ENCODE measurements around the gene SLC39A9.
A peak's percentile ranks its signal among the peaks of the same experiment; 100 is the strongest.

SLC39A9 gene

DNA sequence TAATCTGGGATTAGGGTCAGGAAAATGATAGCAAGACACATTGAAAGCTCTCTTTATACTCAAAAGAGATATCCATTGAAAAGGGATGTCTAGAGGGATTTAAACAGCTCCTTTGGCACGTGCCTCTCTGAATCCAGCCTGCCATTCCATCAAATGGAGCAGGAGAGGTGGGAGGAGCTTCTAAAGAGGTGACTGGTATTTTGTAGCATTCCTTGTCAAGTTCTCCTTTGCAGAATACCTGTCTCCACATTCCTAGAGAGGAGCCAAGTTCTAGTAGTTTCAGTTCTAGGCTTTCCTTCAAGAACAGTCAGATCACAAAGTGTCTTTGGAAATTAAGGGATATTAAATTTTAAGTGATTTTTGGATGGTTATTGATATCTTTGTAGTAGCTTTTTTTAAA is 60.6 kb downstream of the SLC39A9 start:
- CTCF ChIA-PET, result interaction anchor here (0.6 to 7.7 kb wide), 12 partner anchors 9 to 529 kb away, joined by 3 to 45 read pairs (median 3); partner anchors contain the start of genes ERH and SLC39A9
- Histone ChIP-seq H3K27ac (ENCODE audit: extremely low read depth, low read depth, low read length) (no peak overlapping the region), H3K4me1 (ENCODE audit: control insufficient read depth, insufficient read depth, low read length) (no peaks in the 10 kb centered on the region), H3K9me3 (ENCODE audit: control insufficient read depth, insufficient read depth, low read depth, low read length) (no peaks in the 10 kb centered on the region), H3K36me3 (ENCODE audit: control insufficient read depth in 2 of 2, insufficient read depth in 1 of 2, low read length in 2 of 2) (peaks cover 19 to 63% of the 10 kb centered on the region in 2 experiments), H3K4me3 (ENCODE audit: low read depth, low read length) (no peak overlapping the region)
- POLR2A ChIA-PET, result interaction anchor here (1.3 kb wide), 1 partner anchor 13 kb away, joined by 10 read pairs; no protein-coding TSS in a partner anchor
- TF ChIP-seq, protein P1, sequence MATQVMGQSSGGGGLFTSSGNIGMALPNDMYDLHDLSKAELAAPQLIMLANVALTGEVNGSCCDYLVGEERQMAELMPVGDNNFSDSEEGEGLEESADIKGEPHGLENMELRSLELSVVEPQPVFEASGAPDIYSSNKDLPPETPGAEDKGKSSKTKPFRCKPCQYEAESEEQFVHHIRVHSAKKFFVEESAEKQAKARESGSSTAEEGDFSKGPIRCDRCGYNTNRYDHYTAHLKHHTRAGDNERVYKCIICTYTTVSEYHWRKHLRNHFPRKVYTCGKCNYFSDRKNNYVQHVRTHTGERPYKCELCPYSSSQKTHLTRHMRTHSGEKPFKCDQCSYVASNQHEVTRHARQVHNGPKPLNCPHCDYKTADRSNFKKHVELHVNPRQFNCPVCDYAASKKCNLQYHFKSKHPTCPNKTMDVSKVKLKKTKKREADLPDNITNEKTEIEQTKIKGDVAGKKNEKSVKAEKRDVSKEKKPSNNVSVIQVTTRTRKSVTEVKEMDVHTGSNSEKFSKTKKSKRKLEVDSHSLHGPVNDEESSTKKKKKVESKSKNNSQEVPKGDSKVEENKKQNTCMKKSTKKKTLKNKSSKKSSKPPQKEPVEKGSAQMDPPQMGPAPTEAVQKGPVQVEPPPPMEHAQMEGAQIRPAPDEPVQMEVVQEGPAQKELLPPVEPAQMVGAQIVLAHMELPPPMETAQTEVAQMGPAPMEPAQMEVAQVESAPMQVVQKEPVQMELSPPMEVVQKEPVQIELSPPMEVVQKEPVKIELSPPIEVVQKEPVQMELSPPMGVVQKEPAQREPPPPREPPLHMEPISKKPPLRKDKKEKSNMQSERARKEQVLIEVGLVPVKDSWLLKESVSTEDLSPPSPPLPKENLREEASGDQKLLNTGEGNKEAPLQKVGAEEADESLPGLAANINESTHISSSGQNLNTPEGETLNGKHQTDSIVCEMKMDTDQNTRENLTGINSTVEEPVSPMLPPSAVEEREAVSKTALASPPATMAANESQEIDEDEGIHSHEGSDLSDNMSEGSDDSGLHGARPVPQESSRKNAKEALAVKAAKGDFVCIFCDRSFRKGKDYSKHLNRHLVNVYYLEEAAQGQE (tag by site-specific recombination; IDR thresholded peaks at IDR 0.05), result no peak
- TF ChIP-seq MZF1 (tag by site-specific recombination; IDR thresholded peaks at IDR 0.05; ENCODE audit: borderline replicate concordance), result peak; percentile 87; the same call in 1 of the 2 replicates

- TF ChIP-seq, protein P2, sequence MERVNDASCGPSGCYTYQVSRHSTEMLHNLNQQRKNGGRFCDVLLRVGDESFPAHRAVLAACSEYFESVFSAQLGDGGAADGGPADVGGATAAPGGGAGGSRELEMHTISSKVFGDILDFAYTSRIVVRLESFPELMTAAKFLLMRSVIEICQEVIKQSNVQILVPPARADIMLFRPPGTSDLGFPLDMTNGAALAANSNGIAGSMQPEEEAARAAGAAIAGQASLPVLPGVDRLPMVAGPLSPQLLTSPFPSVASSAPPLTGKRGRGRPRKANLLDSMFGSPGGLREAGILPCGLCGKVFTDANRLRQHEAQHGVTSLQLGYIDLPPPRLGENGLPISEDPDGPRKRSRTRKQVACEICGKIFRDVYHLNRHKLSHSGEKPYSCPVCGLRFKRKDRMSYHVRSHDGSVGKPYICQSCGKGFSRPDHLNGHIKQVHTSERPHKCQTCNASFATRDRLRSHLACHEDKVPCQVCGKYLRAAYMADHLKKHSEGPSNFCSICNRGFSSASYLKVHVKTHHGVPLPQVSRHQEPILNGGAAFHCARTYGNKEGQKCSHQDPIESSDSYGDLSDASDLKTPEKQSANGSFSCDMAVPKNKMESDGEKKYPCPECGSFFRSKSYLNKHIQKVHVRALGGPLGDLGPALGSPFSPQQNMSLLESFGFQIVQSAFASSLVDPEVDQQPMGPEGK (tag by site-specific recombination; IDR thresholded peaks at IDR 0.05), result no peak
- TF ChIP-seq ZNF654 (tag by site-specific recombination; IDR thresholded peaks at IDR 0.05; ENCODE audit: low read depth), result peak; percentile 79
- no peak for TF ChIP-seq KLF16 (tag by site-specific recombination; IDR thresholded peaks at IDR 0.05)
- peak; percentile 34; the same call in 1 of the 2 replicates for TF ChIP-seq CTCF (tag by site-specific recombination; IDR thresholded peaks at IDR 0.05)
- no peak for TF ChIP-seq ZNF354C (tag by site-specific recombination; IDR thresholded peaks at IDR 0.05; ENCODE audit: borderline replicate concordance, low read depth)
- peak; percentile 91 for TF ChIP-seq ZNF629 (tag by site-specific recombination; IDR thresholded peaks at IDR 0.05)
- TF ChIP-seq ZNF202 (tag by site-specific recombination; IDR thresholded peaks at IDR 0.05; ENCODE audit: borderline replicate concordance), result no peak
- TF ChIP-seq ZSCAN16 (tag by site-specific recombination; IDR thresholded peaks at IDR 0.05), result no peak
- TF ChIP-seq ZNF660 (tag by site-specific recombination; IDR thresholded peaks at IDR 0.05), result peak; percentile 60; the same call in 1 of the 2 replicates
- TF ChIP-seq MEIS1 (CRISPR knock-in tag; IDR thresholded peaks at IDR 0.05; ENCODE audit: borderline replicate concordance), result peak; percentile 85; the same call in 1 of the 2 replicates
- TF ChIP-seq ZBTB21 (tag by site-specific recombination; IDR thresholded peaks at IDR 0.05), result peak; percentile 84
- no peak for TF ChIP-seq ZNF768 (tag by site-specific recombination; IDR thresholded peaks at IDR 0.05)
- peak; percentile 13; the same call in 1 of the 2 replicates for TF ChIP-seq SP2 (tag by site-specific recombination; IDR thresholded peaks at IDR 0.05)
- TF ChIP-seq ZNF510 (tag by site-specific recombination; IDR thresholded peaks at IDR 0.05; ENCODE audit: insufficient replicate concordance), result no peak
- TF ChIP-seq, protein P3, sequence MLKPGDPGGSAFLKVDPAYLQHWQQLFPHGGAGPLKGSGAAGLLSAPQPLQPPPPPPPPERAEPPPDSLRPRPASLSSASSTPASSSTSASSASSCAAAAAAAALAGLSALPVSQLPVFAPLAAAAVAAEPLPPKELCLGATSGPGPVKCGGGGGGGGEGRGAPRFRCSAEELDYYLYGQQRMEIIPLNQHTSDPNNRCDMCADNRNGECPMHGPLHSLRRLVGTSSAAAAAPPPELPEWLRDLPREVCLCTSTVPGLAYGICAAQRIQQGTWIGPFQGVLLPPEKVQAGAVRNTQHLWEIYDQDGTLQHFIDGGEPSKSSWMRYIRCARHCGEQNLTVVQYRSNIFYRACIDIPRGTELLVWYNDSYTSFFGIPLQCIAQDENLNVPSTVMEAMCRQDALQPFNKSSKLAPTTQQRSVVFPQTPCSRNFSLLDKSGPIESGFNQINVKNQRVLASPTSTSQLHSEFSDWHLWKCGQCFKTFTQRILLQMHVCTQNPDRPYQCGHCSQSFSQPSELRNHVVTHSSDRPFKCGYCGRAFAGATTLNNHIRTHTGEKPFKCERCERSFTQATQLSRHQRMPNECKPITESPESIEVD (tag by site-specific recombination; IDR thresholded peaks at IDR 0.05), result peak; percentile 17; the same call in 1 of the 2 replicates
- Histone ChIP-seq H3K4me3 (ENCODE audit: low read depth, low read length) (no peak overlapping the region), H3K9me3 (ENCODE audit: control insufficient read depth, insufficient read depth, low read depth, low read length) (no peaks in the 10 kb centered on the region), H3K36me3 (ENCODE audit: control insufficient read depth in 2 of 2, insufficient read depth in 1 of 2, low read length in 2 of 2) (peaks cover 17 to 55% of the 10 kb centered on the region in 2 experiments), H3K27ac (ENCODE audit: extremely low read depth, low read depth, low read length) (no peak overlapping the region), H3K4me1 (ENCODE audit: control insufficient read depth, insufficient read depth, low read length) (no peaks in the 10 kb centered on the region)
- ChIA-PET CTCF (interaction anchor here (0.6 to 7.7 kb wide), 29 partner anchors 11 to 1836 kb away, joined by 3 to 45 read pairs (median 3); partner anchors contain the start of genes ERH and SLC39A9), POLR2A (interaction anchor here (0.7 kb wide), 1 partner anchor 62 kb away, joined by 3 read pairs; the partner anchor contains the start of genes ERH and SLC39A9)
Observed at GRCh38 chr14:69460093-69460701, 61.7 kb downstream of the SLC39A9 start.

All from HEK293 (cell line).